Myocyte (in vitro differentiated cells): ENCODE measurements around the gene VSNL1. TPM values are rescaled to one million over a fixed set of nuclear protein-coding genes. Genes with fewer than 3 reads are reported as not detected.
"Not testable (repeated sequence)": the region's sequence is repeated elsewhere in the genome, so short reads cannot be mapped to it uniquely, and the experiment has no call there.

Source experiments
- DNase-seq: peaks from one replicate; pipeline ENCODE4 v3.0.0-alpha.2; 2012; ENCODE audit warnings: low read depth
- total RNA-seq: library from RNA; depleted of rRNA; stranded (reverse); fragments of >200 nt; gene quantifications from 2 replicates; pipeline ENCODE4 v1.2.3, GENCODE V29; 2014

VSNL1 gene
- total RNA-seq, 1 donor from 2014 or later = 2.1 TPM

- DNase-seq = no peak
These were observed 1.0 kb downstream of the VSNL1 start for GRCh38 chr2:17541531-17541950.

- DNase-seq = no peak
These were observed 2.0 kb downstream of the VSNL1 start for GRCh38 chr2:17542471-17542870.

- no peak for DNase-seq
These were observed 2.7 kb downstream of the VSNL1 start for GRCh38 chr2:17543131-17543660.

GRCh38 chr2:17543848-17544247, 3.4 kb downstream of the VSNL1 start:
- no peak for DNase-seq

- DNase-seq = no peak
These were observed 3.8 kb downstream of the VSNL1 start for GRCh38 chr2:17544256-17544655.

GRCh38 chr2:17545680-17546613, 5.5 kb downstream of the VSNL1 start:
- DNase-seq = no peak

- no peak for DNase-seq
These were observed 6.7 kb downstream of the VSNL1 start for GRCh38 chr2:17547237-17547636.

GRCh38 chr2:17547737-17548136, 7.2 kb downstream of the VSNL1 start:
- no peak for DNase-seq

- DNase-seq = no peak
These were observed 10.4 kb downstream of the VSNL1 start for GRCh38 chr2:17550907-17551306.

- DNase-seq = no peak
These were observed 14.7 kb downstream of the VSNL1 start for GRCh38 chr2:17555150-17555549.

GRCh38 chr2:17557596-17557995, 17.1 kb downstream of the VSNL1 start:
- DNase-seq = no peak

GRCh38 chr2:17558053-17558452, 17.6 kb downstream of the VSNL1 start:
- no peak for DNase-seq

GRCh38 chr2:17558878-17559277, 18.4 kb downstream of the VSNL1 start:
- DNase-seq = no peak

GRCh38 chr2:17565726-17566125, 25.2 kb downstream of the VSNL1 start:
- DNase-seq = not testable (repeated sequence)

GRCh38 chr2:17571681-17572080, 31.2 kb downstream of the VSNL1 start:
- DNase-seq = peak; percentile 9

GRCh38 chr2:17573085-17573803, 32.7 kb downstream of the VSNL1 start:
- DNase-seq = peak; percentile 23

- DNase-seq = no peak
These were observed 33.3 kb downstream of the VSNL1 start for GRCh38 chr2:17573804-17574175.

- DNase-seq = no peak
These were observed 34.0 kb downstream of the VSNL1 start for GRCh38 chr2:17574406-17575073.

GRCh38 chr2:17576802-17577201, 36.3 kb downstream of the VSNL1 start:
- no peak for DNase-seq

- DNase-seq = no peak
These were observed 38.0 kb downstream of the VSNL1 start for GRCh38 chr2:17578466-17578928.

- DNase-seq = no peak
These were observed 39.3 kb downstream of the VSNL1 start for GRCh38 chr2:17579605-17580318.
